ENCODE measurements around the gene MGAT4C. TPM values are rescaled to one million over a fixed set of nuclear protein-coding genes. Genes with fewer than 3 reads are reported as not detected.
"Not testable (repeated sequence)": the region's sequence is repeated elsewhere in the genome, so short reads cannot be mapped to it uniquely, and the experiment has no call there.

Gene MGAT4C
- total RNA-seq (1 to 10 TPM in 4 of 9 donors, under 1 TPM in 5; under 0.01 to 8.3 (median 0.84) TPM), polyA plus RNA-seq (1 to 10 TPM in 2 of 3 donors, under 1 TPM in 1; 0.51 to 6.7 (median 1.2) TPM)
- long read RNA-seq, donor 1: 0 reads
- long read RNA-seq, donor 2: 0 reads
- long read RNA-seq, donor 3: 0 reads
- long read RNA-seq, donor 4, partial matches to known transcripts: 0 of 1 reads
- long read RNA-seq, donor 4, other reads (novel, unspliced or antisense): 1 of 1 reads
- long read RNA-seq, donor 5: 0 reads
- long read RNA-seq, donor 6, full-length matches to known transcripts: 2 of 6 reads
- long read RNA-seq, donor 6, partial matches to known transcripts: 0 of 6 reads
- long read RNA-seq, donor 6, other reads (novel, unspliced or antisense): 4 of 6 reads
- long read RNA-seq, donor 7: 0 reads
- long read RNA-seq, donor 8: 0 reads
- long read RNA-seq, donor 9: 0 reads
- long read RNA-seq, donor 10: 0 reads

GRCh38 chr12:86256163-86256562, at the start of gene MGAT4C:
TSS of gene MGAT4C (minus strand) at chr12:86256391.
- H3K4me3 ChIP-seq: no peak within 1 kb of the TSS
- DNase-seq: peak in 1 of 7 donors; percentile 62
- intact Hi-C loops (cut with DNase I): no loop called here
- WGBS, 4 donors: 30 to 44% (median 41%) methylated on average over 3 of the region's 3 CpGs
- TF ChIP-seq POLR2A (IDR thresholded peaks at IDR 0.05): no peak
- TF ChIP-seq CTCF (IDR thresholded peaks at IDR 0.05): no peak
- H3K9me3 ChIP-seq (replicated peaks in 1 of 3): no peaks in the 10 kb centered on the region
- H3K27me3 ChIP-seq: no peaks in the 10 kb centered on the region
- H3K27ac ChIP-seq: peak within 1 kb of the TSS in 1 of 5 donors; percentile 14
- H3K4me1 ChIP-seq (replicated peaks in 1 of 2): no peaks in the 10 kb centered on the region
- H3K36me3 ChIP-seq (replicated peaks in 1 of 2): no peaks in the 10 kb centered on the region

- H3K27ac ChIP-seq; DNase-seq; H3K36me3 ChIP-seq (replicated peaks in 1 of 2); intact Hi-C loops (cut with DNase I); H3K4me1 ChIP-seq (replicated peaks in 1 of 2); H3K9me3 ChIP-seq (replicated peaks in 1 of 3); H3K27me3 ChIP-seq; H3K4me3 ChIP-seq: not testable (repeated sequence)
- WGBS, 4 donors: 88 to 100% (median 94%) methylated on average over 1 to 31 of the region's 31 CpGs
Measured at GRCh38 chr12:86296396-86296795, 40.2 kb upstream of the MGAT4C start.

GRCh38 chr12:86293682-86294240, 37.6 kb upstream of the MGAT4C start:
- Histone ChIP-seq H3K9me3 (replicated peaks in 1 of 3) (no peaks in the 10 kb centered on the region), H3K27ac (no peak overlapping the region), H3K27me3 (no peaks in the 10 kb centered on the region), H3K36me3 (replicated peaks in 1 of 2) (no peaks in the 10 kb centered on the region), H3K4me1 (replicated peaks in 1 of 2) (no peaks in the 10 kb centered on the region), H3K4me3 (no peak overlapping the region)
- no peak for DNase-seq
- intact Hi-C loops (cut with DNase I): no loop called here
- WGBS, 4 donors: 55 to 63% (median 60%) methylated on average over 3 of the region's 3 CpGs
- TF ChIP-seq POLR2A (IDR thresholded peaks at IDR 0.05) (no peak), CTCF (IDR thresholded peaks at IDR 0.05) (no peak)

GRCh38 chr12:86292480-86292879, 36.3 kb upstream of the MGAT4C start:
- Histone ChIP-seq H3K36me3 (replicated peaks in 1 of 2) (no peaks in the 10 kb centered on the region), H3K27ac (no peak overlapping the region), H3K9me3 (replicated peaks in 1 of 3) (no peaks in the 10 kb centered on the region), H3K4me1 (replicated peaks in 1 of 2) (no peaks in the 10 kb centered on the region), H3K27me3 (no peaks in the 10 kb centered on the region), H3K4me3 (no peak overlapping the region)
- DNase-seq: no peak
- intact Hi-C loops (cut with DNase I): no loop called here
- no peak for TF ChIP-seq POLR2A (IDR thresholded peaks at IDR 0.05)
- no peak for TF ChIP-seq CTCF (IDR thresholded peaks at IDR 0.05)
- WGBS, 4 donors: 42 to 63% (median 55%) methylated on average over 3 of the region's 3 CpGs

All from adrenal gland (tissue), 19 donors.